Thoracic aorta (tissue), 2 donors: ENCODE data around the gene HSPH1. TPM values are rescaled to one million over a fixed set of nuclear protein-coding genes. Genes with fewer than 3 reads are reported as not detected.
"Not testable (repeated sequence)": the region's sequence is repeated elsewhere in the genome, so short reads cannot be mapped to it uniquely, and the experiment has no call there.

ENCODE experiments used
- ATAC-seq: fragments of 150-250 bp; one replicate; pipeline ENCODE4 v1.8.0; 2017; ENCODE audit warnings: low read depth; ENCODE audit not compliant: insufficient number of reproducible peaks, low FRiP score
- DNase-seq: peaks from one replicate; pipeline ENCODE4 v3.0.0-alpha.2; 2020; ENCODE audit warnings: low spot score
- H3K27ac ChIP-seq, 2 donors: fragments of 200-600 bp; sonication (generic); 1 replicate in 1 of 2; 2 replicates in 1 of 2; pipeline ENCODE4 v1.5.1; 2016; ENCODE audit warnings: mild to moderate bottlenecking in 2 of 2, moderate library complexity in 2 of 2
- H3K27me3 ChIP-seq: fragments of 200-600 bp; sonication (generic); replicated peaks from 2 replicates; pipeline ENCODE4 v1.6.0; 2016; ENCODE audit warnings: mild to moderate bottlenecking; ENCODE audit not compliant: insufficient read depth
- H3K36me3 ChIP-seq: fragments of 200-600 bp; sonication (generic); one replicate; pipeline ENCODE4 v1.5.1; 2016
- H3K4me1 ChIP-seq, 2 donors: fragments of 200-600 bp; sonication (generic); 1 replicate in 1 of 2; 2 replicates in 1 of 2; pipeline versions ENCODE4 v1.5.1 to v1.6.0; 2016; ENCODE audit warnings: low read depth in 2 of 2, mild to moderate bottlenecking in 1 of 2; ENCODE audit not compliant: control insufficient read depth in 1 of 2
- H3K4me3 ChIP-seq: fragments of 200-600 bp; sonication (generic); 2 replicates; pipeline ENCODE4 v1.5.1; 2016; ENCODE audit warnings: mild to moderate bottlenecking
- H3K9me3 ChIP-seq: fragments of 200-600 bp; sonication (generic); 2 replicates; pipeline ENCODE4 v1.5.1; 2016
- total RNA-seq, 2 donors: library from RNA; depleted of rRNA; stranded (reverse); fragments of >200 nt; gene quantifications; one replicate each; pipeline versions ENCODE4 v1.1.0 to v1.2.3, GENCODE V29; 2016
- TF ChIP-seq, protein P1 (sequence below): fragments of 200-600 bp; sonication (generic); IDR thresholded peaks from one replicate; pipeline ENCODE4 v1.5.1; 2019; ENCODE audit warnings: antibody characterized with exemption

Gene HSPH1
- total RNA-seq, 2 donors from 2014 or later, result 21.4 to 52.7 TPM

GRCh38 chr13:31179754-31180153, 18.1 kb upstream of the HSPH1 start:
- no peaks in the 10 kb centered on the region for H3K27me3 ChIP-seq
- TF ChIP-seq, protein P1, sequence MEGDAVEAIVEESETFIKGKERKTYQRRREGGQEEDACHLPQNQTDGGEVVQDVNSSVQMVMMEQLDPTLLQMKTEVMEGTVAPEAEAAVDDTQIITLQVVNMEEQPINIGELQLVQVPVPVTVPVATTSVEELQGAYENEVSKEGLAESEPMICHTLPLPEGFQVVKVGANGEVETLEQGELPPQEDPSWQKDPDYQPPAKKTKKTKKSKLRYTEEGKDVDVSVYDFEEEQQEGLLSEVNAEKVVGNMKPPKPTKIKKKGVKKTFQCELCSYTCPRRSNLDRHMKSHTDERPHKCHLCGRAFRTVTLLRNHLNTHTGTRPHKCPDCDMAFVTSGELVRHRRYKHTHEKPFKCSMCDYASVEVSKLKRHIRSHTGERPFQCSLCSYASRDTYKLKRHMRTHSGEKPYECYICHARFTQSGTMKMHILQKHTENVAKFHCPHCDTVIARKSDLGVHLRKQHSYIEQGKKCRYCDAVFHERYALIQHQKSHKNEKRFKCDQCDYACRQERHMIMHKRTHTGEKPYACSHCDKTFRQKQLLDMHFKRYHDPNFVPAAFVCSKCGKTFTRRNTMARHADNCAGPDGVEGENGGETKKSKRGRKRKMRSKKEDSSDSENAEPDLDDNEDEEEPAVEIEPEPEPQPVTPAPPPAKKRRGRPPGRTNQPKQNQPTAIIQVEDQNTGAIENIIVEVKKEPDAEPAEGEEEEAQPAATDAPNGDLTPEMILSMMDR, result no peak
- no peaks in the 10 kb centered on the region for H3K9me3 ChIP-seq
- H3K27ac ChIP-seq, result no peak overlapping the region
- H3K36me3 ChIP-seq, result no peaks in the 10 kb centered on the region
- H3K4me1 ChIP-seq, result no peaks in the 10 kb centered on the region
- H3K4me3 ChIP-seq, result no peak overlapping the region
- DNase-seq (no peak), ATAC-seq (no peak)

DNA sequence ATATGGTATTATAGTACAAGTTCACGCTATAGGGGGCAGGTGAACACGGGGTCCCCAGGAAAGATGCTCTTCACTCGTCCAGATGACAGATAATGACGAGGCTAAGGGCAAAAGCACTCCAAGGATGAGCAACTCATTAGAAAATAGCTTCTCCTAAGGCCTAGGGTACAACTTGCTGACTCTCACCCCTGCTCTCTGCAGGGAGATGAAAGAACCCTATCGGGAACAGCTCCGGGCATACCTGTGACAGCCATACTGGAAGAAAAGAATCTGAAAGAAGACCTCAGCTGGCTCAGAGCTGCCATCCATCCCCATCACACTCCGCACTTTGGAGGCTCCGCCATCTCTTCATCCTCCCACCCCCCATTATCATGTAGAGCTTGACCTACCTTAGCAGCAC, 17.5 kb upstream of the HSPH1 start:
- Histone ChIP-seq H3K9me3 (no peaks in the 10 kb centered on the region), H3K27ac (no peak overlapping the region), H3K36me3 (no peaks in the 10 kb centered on the region), H3K4me3 (no peak overlapping the region), H3K27me3 (no peaks in the 10 kb centered on the region), H3K4me1 (no peaks in the 10 kb centered on the region)
- DNase-seq, result no peak
- TF ChIP-seq, protein P1, result no peak
- no peak for ATAC-seq

- H3K36me3 ChIP-seq, H3K4me3 ChIP-seq, H3K4me1 ChIP-seq, H3K27ac ChIP-seq, H3K27me3 ChIP-seq, DNase-seq, H3K9me3 ChIP-seq, ATAC-seq: not testable (repeated sequence)
These were observed 16.2 kb upstream of the HSPH1 start for GRCh38 chr13:31177813-31178495.

- no peaks in the 10 kb centered on the region for H3K27me3 ChIP-seq
- no peak for DNase-seq
- H3K4me1 ChIP-seq, result no peaks in the 10 kb centered on the region
- H3K9me3 ChIP-seq, result no peaks in the 10 kb centered on the region
- no peak overlapping the region for H3K4me3 ChIP-seq
- no peak overlapping the region for H3K27ac ChIP-seq
- TF ChIP-seq, protein P1, result no peak
- no peaks in the 10 kb centered on the region for H3K36me3 ChIP-seq
- ATAC-seq, result no peak
These were observed 14.3 kb upstream of the HSPH1 start for GRCh38 chr13:31175847-31176532.

DNA sequence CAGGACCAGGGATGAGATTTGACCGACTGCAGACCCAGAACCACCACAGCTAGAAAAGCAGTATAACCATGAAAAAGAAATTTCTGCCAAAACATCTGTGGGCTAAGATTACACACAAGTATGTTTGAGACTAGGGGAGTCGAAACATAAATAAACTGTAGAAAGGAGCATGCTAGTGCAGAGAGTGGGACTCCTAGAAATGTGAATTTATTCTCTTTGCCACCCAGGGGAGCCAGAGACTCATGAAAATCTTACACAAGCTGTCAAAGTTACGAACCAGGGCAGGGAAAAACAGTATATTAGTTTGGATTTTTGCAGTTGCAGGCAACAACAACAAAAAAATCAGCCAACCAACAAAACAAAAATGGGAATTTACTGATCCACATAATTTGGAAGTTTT, 12.3 kb upstream of the HSPH1 start:
- DNase-seq, result no peak
- ATAC-seq, result no peak
- H3K27me3 ChIP-seq, result no peaks in the 10 kb centered on the region
- H3K36me3 ChIP-seq, result no peaks in the 10 kb centered on the region
- no peak overlapping the region for H3K4me3 ChIP-seq
- TF ChIP-seq, protein P1, result no peak
- H3K27ac ChIP-seq, result no peak overlapping the region
- H3K4me1 ChIP-seq, result no peaks in the 10 kb centered on the region
- H3K9me3 ChIP-seq, result no peaks in the 10 kb centered on the region
